Activated effector memory CD4-positive, alpha-beta T cell treated with anti-CD3 and anti-CD28 coated beads, Interleukin-2, amount 50 U/mL, for 16 hours (primary cell): ENCODE data around the gene ASXL1.
"Not testable (repeated sequence)": the region's sequence is repeated elsewhere in the genome, so short reads cannot be mapped to it uniquely, and the experiment has no call there.

ENCODE experiments used
- DNase-seq: peaks from one replicate; pipeline ENCODE4 v3.0.0-alpha.2; 2020

Gene ASXL1

DNA sequence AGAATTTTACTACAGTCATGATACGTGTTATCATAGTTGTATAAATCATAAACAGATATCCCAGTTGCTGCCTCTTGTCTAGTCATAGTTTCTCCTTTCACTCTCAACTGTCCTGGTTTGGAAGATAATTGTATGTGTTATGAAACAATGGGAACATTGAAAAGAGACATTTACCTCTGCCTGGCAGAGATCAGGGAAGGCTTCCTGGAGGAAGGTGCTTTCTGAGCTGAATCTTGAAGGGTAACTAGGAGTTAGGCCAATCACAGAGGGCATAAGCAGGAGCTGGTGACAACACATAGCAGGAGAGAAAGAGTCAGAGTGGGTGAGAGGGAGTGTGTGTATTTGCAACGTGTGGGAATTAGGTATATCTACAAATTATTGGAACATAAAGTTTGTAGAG, 5.4 kb downstream of the ASXL1 start:
- no peak for DNase-seq

DNA sequence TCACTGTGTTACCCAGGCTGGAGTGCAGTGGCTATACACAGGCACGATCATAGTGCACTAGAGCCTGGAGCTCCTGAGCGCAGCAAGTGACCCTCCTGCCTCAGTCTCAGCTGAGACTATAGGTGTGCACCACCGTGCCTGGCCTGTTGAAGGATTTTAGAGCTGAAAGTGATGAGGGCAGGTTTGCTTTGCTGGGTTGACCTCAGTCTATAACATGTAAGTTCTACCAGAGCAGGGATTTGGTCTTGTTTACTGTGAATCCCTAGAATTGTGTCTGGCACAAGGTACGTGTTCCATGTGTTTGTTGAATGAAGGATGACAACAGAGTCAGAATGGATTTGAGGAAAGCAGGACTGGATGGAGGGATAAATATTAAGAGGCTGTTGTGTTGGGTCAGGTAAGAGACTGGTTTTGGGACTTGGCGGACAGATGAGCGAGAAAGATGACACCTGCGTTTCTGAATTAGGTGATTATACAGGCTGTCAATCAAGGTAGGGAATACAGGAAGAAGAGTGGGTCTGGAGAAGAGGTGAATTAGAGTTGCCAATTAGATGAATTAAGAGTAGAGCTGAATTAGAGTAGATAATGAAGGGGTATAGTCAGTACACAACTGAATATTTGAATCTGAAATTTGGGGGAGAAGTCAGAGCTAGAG, 6.5 kb downstream of the ASXL1 start:
- DNase-seq: no peak

DNA sequence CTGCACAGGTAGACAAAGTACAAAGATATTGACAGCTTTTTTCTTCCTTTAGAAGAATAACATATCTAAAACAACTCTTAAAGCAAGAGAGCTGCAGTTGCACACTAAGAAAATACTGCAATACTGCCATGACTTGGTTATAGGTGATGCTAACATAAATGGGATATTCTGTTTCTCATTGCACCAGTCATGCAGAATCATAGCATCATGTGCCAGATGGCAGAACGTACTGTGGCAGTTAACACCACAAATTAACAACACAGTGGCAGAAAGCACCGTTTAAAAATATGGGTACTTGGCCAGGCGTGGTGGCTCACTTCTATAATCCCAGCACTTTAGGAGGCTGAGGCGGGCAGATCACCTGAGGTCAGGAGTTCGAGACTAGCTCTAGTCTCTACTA, 7.4 kb downstream of the ASXL1 start:
- no peak for DNase-seq

DNA sequence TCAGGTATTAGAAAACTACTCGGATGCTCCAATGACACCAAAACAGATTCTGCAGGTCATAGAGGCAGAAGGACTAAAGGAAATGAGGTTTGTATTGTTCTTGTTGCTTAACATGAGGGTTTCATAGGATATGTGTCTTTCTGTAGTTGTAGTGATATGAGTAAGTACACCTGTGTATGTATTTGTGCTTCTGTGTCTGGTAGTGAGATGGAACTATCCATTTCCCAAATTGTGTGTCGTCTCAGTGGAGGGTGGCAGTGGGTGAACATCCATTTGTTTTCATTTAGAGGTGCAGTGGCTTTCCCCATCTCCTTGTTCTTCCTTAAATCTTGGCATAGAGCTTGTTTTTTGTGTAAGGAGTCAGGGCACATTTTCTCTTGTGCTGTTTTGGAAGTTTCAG, 8.2 kb downstream of the ASXL1 start:
- no peak for DNase-seq

DNA sequence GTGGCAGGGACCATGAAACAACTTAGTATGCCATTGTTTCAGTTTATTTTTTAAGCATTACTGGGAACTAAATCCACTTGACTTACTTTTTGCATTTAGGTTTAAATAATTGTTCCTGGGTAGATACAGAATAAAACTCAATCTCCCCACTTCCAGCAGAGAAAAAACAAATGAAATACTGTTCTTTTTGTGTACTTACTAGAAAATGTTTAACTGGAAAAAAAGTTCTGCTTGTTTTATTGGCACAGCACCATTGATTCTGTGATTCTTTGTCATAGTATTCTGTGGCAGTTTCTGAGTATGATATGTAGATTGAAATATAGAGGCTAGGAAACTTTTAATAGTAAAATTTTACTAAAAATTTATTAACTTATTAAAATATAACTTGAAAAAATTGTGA, 10.2 kb downstream of the ASXL1 start:
- no peak for DNase-seq

DNA sequence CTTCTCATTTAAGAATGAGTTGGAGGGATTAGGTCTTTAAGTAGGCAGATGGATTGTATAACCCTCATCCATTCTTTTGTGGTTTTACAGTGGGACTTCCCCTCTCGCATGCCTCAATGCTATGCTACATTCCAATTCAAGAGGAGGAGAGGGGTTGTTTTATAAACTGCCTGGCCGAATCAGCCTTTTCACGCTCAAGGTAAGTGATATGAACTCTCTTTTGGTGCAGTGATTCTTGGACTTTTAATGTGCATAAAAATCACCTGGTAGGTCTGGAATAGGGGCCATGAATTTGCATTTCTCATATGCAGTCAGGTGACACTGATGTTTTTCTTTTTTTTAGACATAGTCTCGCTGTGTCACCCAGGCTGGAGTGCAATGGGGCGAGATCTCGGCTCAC, 10.8 kb downstream of the ASXL1 start:
- no peak for DNase-seq

DNA sequence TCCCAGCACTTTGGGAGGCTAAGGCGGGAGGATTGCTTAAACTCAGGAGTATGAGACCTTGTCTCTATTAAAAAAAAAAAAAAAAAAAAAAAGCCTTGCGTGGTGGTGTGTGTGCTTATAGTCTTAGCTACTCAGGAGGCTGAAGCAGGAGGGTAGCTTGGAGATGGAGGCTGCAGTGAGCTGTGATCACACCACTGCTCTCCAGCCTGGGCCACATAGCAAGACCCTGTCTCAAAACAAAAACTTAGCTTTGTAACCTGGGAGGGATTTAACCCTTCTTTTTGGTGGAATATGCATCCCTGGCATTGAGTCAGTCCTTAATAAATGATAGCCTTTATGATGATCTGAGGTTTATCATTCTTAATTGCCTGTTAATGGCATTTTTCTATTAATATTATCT, 12.8 kb downstream of the ASXL1 start:
- no peak for DNase-seq

DNA sequence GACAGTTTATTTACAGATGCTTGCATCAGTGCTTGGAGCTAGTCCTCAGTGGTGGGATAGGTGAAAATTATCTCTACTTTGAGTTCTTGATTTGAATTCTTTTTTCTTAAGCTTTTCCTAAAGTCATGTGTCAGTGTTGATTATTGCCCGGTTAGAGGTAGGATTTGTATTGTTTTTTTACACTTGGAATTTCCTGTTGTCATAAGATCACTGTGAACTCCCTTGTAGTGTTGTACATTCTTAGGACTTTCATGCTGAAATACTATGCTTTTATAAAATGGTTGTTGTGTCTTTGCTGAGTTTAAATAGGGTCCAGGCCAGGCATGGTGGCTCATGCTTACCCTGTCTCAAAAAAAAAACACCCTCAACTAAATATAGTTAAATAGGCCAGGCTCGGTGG, 20.3 kb downstream of the ASXL1 start:
- no peak for DNase-seq

DNA sequence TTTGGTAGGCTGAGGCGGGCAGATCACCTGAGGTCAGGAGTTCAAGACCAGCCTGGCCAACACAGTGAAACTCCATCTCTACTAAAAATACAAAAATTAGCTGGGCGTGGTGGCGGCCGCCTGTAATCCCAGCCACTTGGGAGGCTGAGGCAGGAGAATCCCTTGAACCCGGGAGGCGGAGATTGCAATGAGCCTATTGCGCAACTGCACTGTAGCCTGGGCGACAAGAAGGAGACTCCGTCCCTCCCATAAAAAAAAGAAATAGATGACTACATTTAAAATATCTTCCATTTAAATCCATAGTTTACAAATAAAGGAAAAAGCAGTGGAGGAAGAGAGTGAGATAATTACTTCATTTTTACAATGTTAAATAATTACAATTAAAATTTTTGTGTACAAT, 21.9 kb downstream of the ASXL1 start:
- DNase-seq: not testable (repeated sequence)

DNA sequence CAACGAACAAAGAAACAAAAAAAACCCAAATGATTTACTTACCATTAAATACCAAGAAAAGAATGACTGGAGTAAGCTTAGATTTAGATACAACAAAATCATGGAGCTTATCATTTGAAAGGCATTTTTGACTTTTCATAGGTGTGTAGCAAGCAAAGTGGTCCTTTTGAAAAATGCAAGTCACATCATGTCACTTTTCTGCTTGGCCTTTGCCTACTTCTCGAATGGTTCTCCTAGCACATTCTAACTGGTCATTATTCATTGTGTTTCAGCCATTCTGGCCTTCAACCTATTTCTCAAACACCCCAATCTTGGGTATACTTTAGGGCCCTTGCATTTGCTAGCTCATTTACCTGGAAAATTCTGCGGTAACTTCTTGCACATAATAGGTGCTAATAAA, 22.6 kb downstream of the ASXL1 start:
- DNase-seq: no peak

DNA sequence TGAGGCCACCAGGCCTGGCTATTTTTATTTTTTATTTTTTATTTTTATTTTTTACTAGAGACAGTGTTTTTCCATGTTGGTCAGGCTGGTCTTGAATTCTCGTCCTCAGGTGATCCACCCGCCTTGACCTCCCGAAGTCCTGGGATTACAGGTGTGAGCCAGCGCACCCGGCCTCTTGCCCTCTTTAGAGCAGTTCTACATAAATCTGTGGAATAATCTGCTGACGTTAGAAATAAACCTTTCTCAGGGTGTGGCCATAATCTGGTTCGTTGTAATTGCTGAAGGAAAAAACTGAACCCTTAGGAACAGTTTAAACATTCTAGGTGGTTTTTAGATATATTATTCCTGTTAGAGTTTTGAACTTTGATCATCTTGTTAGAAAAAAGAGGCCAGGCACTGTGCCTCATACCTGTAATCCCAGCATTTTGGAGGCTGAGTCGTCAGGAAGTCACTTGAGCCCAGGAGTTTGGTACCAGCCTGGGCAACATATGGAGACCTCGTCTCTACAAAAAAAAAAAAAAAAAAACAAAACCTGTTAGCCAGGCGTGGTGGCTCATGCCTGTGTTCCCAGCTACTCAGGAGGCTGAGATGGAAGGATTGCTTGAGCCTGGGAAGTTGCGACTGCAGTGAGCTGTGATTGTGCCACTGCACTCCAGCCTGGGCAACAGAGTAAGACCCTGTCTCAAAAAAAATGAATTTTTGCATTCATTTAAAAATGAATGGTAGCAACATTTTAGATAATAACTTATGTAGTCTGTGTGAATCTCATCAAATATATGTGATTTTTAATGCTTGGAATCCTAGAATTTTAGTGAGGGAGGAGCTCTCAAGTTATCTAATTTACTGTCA, 24.2 kb downstream of the ASXL1 start:
- no peak for DNase-seq

DNA sequence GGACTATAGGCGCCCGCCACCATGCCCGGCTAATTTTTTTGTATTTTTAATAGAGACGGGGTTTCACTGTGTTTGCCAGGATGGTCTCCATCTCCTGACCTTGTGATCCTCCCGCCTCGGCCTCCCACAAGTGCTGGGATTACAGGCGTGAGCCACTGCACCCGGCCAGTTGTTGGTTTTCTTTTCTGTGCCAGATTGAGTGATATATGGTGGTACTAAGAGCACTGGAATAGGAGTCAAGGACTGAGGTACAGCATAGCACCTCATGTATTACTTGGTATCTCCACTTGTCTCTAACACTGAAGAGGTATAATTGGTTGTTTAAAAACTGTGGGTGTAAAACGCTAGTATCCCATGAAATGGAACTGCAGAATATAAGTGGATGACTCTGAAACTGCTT, 25.3 kb downstream of the ASXL1 start:
- DNase-seq: not testable (repeated sequence)

DNA sequence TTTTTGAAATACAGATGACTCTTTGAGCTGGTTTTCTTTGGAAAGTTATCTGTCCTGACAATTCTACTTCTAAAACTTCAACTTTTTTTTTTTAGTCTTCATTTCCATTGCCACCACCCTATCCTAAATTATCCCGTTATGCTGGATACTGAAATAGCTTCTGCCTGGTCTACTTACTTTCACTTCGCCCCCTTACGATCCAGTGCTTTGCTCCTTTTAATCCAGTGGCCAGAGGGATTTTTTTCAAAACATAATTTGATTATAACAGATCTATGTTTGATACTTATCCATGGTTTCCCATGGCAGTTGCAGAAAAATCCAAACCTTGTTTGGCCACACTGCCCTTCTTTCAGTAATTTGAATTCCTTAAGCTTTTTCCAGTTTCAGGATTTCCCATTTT, 27.4 kb downstream of the ASXL1 start:
- DNase-seq: no peak

DNA sequence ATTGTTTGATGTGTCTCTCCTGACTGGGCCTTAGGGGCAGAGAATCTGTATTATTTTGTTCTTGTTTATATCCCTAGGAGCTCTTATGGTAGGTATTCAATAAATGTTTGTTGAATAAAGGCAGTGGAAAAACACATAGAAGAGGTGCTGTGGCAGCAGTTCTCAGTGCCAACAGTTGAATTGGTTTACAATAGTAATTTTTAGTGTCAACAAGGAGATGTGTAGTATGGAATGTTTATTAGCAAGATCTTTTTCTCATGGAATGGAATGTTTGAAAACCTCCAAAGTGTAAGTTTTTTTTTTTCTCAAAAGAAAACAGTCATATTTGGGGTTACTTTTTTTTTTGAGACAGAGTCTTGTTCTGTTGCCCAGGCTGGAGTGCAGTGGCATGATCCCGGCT, 28.0 kb downstream of the ASXL1 start:
- no peak for DNase-seq

DNA sequence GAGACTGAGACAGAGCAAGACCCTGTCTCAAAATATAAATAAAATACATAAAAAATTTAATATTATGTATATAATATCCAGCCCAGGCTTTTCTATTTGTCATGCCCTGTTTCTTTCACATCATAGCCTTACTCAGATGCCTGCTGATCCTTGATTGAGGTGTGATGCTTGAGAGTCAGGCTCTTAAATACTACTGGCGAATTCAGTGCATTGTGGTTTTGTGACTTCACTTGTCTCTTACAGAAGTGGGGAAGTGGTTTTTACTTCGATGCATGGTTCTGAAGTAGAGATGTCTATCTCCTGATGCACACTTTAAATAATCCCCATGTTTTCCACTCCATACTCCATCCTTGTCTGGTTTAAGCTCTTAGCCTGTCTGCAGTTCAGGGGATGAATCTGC, 29.1 kb downstream of the ASXL1 start:
- no peak for DNase-seq

DNA sequence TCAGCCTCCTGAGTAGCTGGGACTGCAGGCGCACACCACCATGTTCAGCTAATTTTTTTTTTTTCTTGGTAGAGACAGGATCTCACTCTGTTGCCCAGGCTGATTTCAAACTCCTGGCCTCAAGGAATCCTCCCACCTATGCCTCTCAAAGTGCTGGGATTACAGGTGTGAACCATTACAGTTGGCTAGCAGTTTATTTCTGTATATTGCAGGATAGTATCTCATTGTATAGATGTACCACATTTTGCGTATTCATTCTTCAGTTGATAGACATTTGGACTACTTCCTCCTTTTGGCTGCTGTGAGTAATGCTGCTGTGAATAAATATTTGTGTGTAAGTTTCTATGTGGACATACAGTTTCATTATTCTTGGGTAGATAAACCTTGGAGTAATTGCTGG, 32.9 kb downstream of the ASXL1 start:
- DNase-seq: no peak

DNA sequence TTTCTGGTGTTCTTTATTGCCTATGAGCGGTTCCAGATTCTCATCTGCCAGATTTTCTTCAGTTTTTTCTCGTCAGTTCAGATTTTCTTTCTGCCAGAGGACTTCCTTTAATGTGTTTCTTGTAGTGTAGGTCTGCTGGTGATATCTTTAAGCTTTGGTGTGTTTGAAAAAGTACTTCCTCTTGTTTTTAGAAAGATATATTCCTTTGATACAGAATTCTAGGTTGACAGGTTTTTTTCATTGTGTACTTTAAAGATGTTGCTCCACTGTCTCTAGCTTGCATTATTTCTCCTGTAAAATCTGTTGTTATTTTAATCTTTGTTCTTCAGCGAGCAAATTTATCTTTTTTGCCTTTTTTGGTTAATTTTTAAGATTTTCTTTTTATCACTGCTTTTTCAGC, 36.9 kb downstream of the ASXL1 start:
- DNase-seq: no peak

DNA sequence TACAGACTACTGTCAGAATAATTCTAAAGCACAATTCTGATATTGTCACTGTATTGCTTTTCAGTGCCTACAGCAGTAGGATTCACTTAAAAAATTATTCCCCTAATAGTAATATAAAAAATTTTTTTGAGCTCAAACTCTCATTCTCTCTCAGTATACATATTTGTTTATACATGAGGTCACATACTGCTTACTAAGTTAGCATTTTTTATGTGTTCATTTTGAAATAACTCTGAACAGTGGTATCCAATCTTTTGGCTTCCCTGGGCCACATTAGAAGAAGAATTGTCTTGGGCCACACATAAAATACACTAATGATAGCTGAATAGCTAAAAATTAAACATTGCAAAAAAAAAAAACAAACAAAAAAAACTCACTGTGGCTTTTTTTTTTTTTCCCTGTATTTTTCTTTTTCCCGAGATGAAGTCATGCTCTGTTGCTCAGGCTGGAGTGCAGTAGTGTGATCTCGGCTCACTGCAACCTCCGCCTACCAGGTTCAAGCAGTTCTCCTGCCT, 38.6 kb downstream of the ASXL1 start:
- no peak for DNase-seq

DNA sequence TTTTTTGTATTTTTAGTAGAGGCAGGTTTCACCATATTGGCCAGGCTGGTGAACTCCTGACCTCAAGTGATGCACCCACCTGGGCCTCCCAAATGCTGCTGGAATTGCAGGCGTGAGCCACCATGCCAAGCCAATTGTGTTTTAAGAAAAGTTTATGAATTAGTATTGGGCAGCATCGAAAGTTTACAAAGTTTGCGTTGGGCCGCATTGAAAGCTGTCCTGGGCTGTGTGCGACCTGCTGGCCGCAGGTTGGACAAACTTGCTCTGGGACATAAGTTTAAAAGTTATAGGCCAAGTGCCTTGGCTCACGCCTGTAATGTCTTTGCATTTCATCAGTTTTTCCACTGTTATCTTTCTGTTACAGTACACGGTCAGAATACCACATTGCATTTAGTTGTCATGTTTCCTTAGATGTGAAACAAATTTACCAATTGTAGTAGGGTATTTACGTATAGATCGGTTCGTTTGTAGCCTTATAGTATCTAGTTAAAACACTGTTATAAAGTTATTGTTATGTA, 39.5 kb downstream of the ASXL1 start:
- no peak for DNase-seq

DNA sequence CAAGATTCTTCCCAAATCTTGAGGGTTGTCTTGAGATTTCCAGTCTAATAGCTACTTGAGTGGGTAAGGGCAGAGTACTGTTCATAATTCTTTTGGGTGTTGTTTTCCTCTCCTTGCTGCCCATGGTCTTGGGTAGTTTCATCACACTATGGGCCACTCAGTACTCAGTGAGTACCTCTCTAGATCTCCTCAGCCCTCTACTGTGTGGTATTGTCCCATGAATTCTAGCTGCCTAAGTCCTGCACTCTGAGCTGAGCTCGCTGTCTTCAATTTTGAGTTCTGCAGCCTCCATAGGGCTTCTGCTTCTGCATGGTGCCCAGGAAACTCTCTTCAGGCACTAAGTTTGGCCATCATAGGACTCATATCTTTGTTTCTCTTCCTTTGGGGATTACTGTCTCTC, 42.3 kb downstream of the ASXL1 start:
- no peak for DNase-seq

DNA sequence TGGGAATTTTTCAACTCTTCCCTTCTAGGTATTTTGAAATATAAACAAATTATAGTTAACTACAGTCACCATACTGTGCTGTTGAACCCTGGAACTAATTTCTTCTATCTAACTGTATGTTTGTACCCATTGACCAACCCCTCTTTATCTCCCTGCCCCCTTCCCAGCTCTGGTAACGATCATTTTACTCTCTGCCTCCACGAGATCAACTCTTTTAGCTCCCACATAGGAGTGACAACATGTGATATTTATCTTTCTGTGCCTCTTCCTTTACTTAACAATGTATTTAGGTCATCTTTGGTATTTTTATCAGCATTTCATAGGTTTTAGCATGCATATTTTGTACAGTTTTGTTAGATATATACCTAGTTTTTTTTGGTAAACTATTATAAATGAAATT, 45.9 kb downstream of the ASXL1 start:
- no peak for DNase-seq

DNA sequence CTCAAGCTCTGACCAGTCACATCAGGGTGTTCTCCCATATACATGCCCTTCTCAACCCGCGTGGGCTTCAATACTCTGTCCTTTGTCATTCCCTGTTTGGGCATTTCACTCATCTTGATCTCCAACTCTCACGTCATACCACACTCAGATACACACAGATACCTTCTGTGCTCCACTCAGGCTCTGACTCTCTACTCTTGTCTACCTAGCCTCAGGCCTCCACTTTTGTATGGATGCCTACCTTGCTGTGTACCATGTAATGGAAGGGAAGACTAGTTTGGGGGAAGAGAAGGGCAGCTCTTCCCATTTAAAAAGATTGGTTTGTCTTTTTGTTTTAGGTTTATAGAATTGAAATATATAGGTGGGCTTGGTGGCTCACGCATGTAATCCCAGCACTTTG, 48.6 kb downstream of the ASXL1 start:
- no peak for DNase-seq

DNA sequence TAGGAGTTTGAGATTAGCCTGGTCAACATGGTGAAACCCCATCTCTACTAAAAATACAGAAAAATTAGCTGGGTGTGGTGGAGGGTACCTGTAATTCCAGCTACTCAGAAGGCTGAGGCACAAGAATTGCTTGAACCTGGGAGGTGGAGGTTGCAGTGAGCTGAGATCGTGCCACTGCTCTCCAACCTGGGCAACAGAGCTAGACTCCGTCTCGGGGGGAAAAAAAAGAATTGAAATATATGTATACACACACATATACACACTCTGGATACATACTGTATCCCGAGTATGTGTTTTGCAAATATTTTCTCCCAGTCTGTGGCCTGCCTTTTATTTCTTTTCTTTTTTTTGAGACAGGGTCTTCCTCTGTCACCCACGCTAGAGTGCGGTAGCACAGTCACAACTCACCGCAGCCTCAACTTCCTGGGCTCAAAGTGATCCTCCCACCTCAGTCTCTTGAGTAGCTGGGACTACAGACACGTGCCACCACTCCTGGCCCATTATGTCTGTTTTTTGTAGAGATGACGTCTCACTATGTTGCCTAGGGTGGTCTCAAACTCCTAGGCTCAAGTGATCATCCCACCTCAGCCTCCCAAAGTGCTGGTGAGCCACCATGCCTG, 49.1 kb downstream of the ASXL1 start:
- DNase-seq: peak; percentile 84
